ENCODE measurements around the gene CCNY.
A peak's percentile ranks its signal among the peaks of the same experiment; 100 is the strongest.
"Not testable (repeated sequence)": the region's sequence is repeated elsewhere in the genome, so short reads cannot be mapped to it uniquely, and the experiment has no call there.

Gene CCNY

GRCh38 chr10:35399414-35400009, 63.2 kb downstream of the CCNY start:
- POLR2A ChIA-PET, result no interaction called here
- TF ChIP-seq CTCF (IDR thresholded peaks at IDR 0.05; ENCODE audit: insufficient read depth, low read length, missing control alignments), result no peak
- CTCF ChIA-PET, result no interaction called here
- H3K4me3 ChIP-seq (ENCODE audit: low read depth, low read length), result no peak overlapping the region
- DNase-seq (ENCODE audit: low read depth, low spot score), result no peak

GRCh38 chr10:35400595-35401268, 64.4 kb downstream of the CCNY start:
- CTCF ChIA-PET, result no interaction called here
- TF ChIP-seq CTCF (IDR thresholded peaks at IDR 0.05; ENCODE audit: insufficient read depth, low read length, missing control alignments), result no peak

GRCh38 chr10:35403491-35403890, 67.2 kb downstream of the CCNY start:
- H3K4me3 ChIP-seq (ENCODE audit: low read depth, low read length); POLR2A ChIA-PET; CTCF ChIA-PET; DNase-seq (ENCODE audit: low read depth, low spot score): not testable (repeated sequence)

More at GRCh38 chr10:35400595-35401268, 64.4 kb downstream of the CCNY start:
- no peak overlapping the region for H3K4me3 ChIP-seq (ENCODE audit: low read depth, low read length)
- POLR2A ChIA-PET, result interaction anchor here (1.1 kb wide), 1 partner anchor 8 kb away, joined by 3 read pairs; no protein-coding TSS in a partner anchor
- DNase-seq (ENCODE audit: low read depth, low spot score), result no peak

- CTCF ChIA-PET; H3K4me3 ChIP-seq (ENCODE audit: low read depth, low read length); POLR2A ChIA-PET; DNase-seq (ENCODE audit: low read depth, low spot score): not testable (repeated sequence)
These were observed 67.8 kb downstream of the CCNY start for GRCh38 chr10:35404077-35404476.

GRCh38 chr10:35406003-35406630, 69.8 kb downstream of the CCNY start:
- H3K4me3 ChIP-seq (ENCODE audit: low read depth, low read length); DNase-seq (ENCODE audit: low read depth, low spot score); POLR2A ChIA-PET; CTCF ChIA-PET: not testable (repeated sequence)

- DNase-seq (ENCODE audit: low read depth, low spot score); CTCF ChIA-PET; POLR2A ChIA-PET; H3K4me3 ChIP-seq (ENCODE audit: low read depth, low read length): not testable (repeated sequence)
These were observed 71.4 kb downstream of the CCNY start for GRCh38 chr10:35407696-35408095.

GRCh38 chr10:35409094-35409582, 72.8 kb downstream of the CCNY start:
- no peak for TF ChIP-seq CTCF (IDR thresholded peaks at IDR 0.05; ENCODE audit: insufficient read depth, low read length, missing control alignments)
- DNase-seq (ENCODE audit: low read depth, low spot score), result peak; percentile 53
- no peak overlapping the region for H3K4me3 ChIP-seq (ENCODE audit: low read depth, low read length)
- POLR2A ChIA-PET, result interaction anchor here (0.6 to 1.0 kb wide), 5 partner anchors 9 to 1106 kb away, joined by 3 read pairs; partner anchors contain the start of gene CUL2
- CTCF ChIA-PET, result interaction anchor here (0.8 to 1.3 kb wide), 3 partner anchors 8 to 170 kb away, joined by 3 to 4 read pairs (median 3); no protein-coding TSS in a partner anchor

- CTCF ChIA-PET, result interaction anchor here (0.8 to 1.3 kb wide), 2 partner anchors 12 to 171 kb away, joined by 3 read pairs; no protein-coding TSS in a partner anchor
- H3K4me3 ChIP-seq (ENCODE audit: low read depth, low read length), result no peak overlapping the region
- no peak for TF ChIP-seq CTCF (IDR thresholded peaks at IDR 0.05; ENCODE audit: insufficient read depth, low read length, missing control alignments)
- DNase-seq (ENCODE audit: low read depth, low spot score), result no peak
- POLR2A ChIA-PET, result interaction anchor here (0.6 to 1.0 kb wide), 4 partner anchors 14 to 1105 kb away, joined by 3 read pairs; partner anchors contain the start of gene CUL2
These were observed 73.5 kb downstream of the CCNY start for GRCh38 chr10:35409808-35410207.
